Tibial nerve (tissue), 4 donors: ENCODE measurements around the gene IST1.

ENCODE experiments used
- CTCF ChIP-seq, 5 experiments: fragments of 200-600 bp in 3 of 5; fragments of 450-650 bp in 2 of 5; sonication (generic) in 3 of 5; IDR thresholded peaks; one replicate each; pipeline ENCODE4 v1.5.1; 2016 to 2019; ENCODE audit warnings: antibody characterized with exemption in 5 of 5, mild to moderate bottlenecking in 3 of 5, moderate library complexity in 2 of 5
- EP300 ChIP-seq, 2 donors: sonication (generic); formaldehyde crosslinking; IDR thresholded peaks; one replicate each; pipeline ENCODE4 v1.6.1; 2017; ENCODE audit warnings: antibody characterized with exemption in 2 of 2, mild to moderate bottlenecking in 1 of 2

GRCh38 chr16:71974068-71974818 lies 78.9 kb downstream of the IST1 start:
- no peak for TF ChIP-seq CTCF (IDR thresholded peaks at IDR 0.05)
- TF ChIP-seq EP300 (IDR thresholded peaks at IDR 0.05): no peak
